K562 (cell line): ENCODE results near the gene RPEL1. TPM values are rescaled to one million over a fixed set of nuclear protein-coding genes. Genes with fewer than 3 reads are reported as not detected.

ENCODE experiments used
- AFF4 ChIP-seq: sonication (generic); formaldehyde crosslinking; IDR thresholded peaks from 2 replicates; pipeline ENCODE4 v1.8.0; 2023; ENCODE audit warnings: mild to moderate bottlenecking, missing genetic modification reagents
- C11orf30 ChIP-seq: fragments of 450-650 bp; IDR thresholded peaks from 2 replicates; pipeline ENCODE4 v1.6.1; 2016; ENCODE audit warnings: low read depth, mild to moderate bottlenecking
- CBX8 ChIP-seq: fragments of 200-600 bp; sonication (generic); IDR thresholded peaks from 2 replicates; pipeline ENCODE4 v1.6.1; 2012; ENCODE audit warnings: borderline replicate concordance, mixed run types, low read depth, mild to moderate bottlenecking, moderate library complexity, mixed read lengths, low read length, control low read depth, inconsistent platforms; ENCODE audit not compliant: poor library complexity, severe bottlenecking; ENCODE audit errors: extremely low read depth
- FOXP1 ChIP-seq: sonication (generic); formaldehyde crosslinking; IDR thresholded peaks from 2 replicates; pipeline ENCODE4 v1.8.0; 2022; ENCODE audit warnings: mild to moderate bottlenecking, missing genetic modification reagents
- HNRNPL ChIP-seq: fragments of 200-400 bp; formaldehyde crosslinking; IDR thresholded peaks from 2 replicates; pipeline ENCODE4 v1.6.1; 2017; ENCODE audit warnings: low read depth, mild to moderate bottlenecking, low read length
- MEF2D ChIP-seq: conservative IDR thresholded peaks from 2 replicates; pipeline ENCODE4 v1.6.1; 2016; ENCODE audit warnings: low read depth, missing genetic modification characterization, missing compliant biosample characterization
- NCOR1 ChIP-seq: fragments of 450-650 bp; IDR thresholded peaks from 2 replicates; pipeline ENCODE4 v1.6.1; 2016; ENCODE audit warnings: mild to moderate bottlenecking, moderate library complexity
- NFE2 ChIP-seq: IDR thresholded peaks from 2 replicates; pipeline ENCODE4 v1.6.1; 2014; ENCODE audit warnings: antibody characterized with exemption, low read depth
- PHB2 ChIP-seq: fragments of 450-650 bp; IDR thresholded peaks from 2 replicates; pipeline ENCODE4 v1.6.1; 2017; ENCODE audit warnings: low read depth
- POLR2G ChIP-seq: fragments of 200-400 bp; formaldehyde crosslinking; IDR thresholded peaks from 2 replicates; pipeline ENCODE4 v1.6.1; 2017; ENCODE audit warnings: low read depth, mild to moderate bottlenecking, antibody characterized with exemption, low read length, moderate library complexity
- POLR2H ChIP-seq: IDR thresholded peaks from 2 replicates; pipeline ENCODE4 v1.6.1; 2016; ENCODE audit warnings: missing genetic modification characterization, low read depth, mild to moderate bottlenecking, control low read depth, missing compliant biosample characterization, moderate library complexity
- SMAD4 ChIP-seq: fragments of 250-450 bp; sonication (Bioruptor Pico); conservative IDR thresholded peaks from 2 replicates; pipeline ENCODE4 v1.8.0; 2021; ENCODE audit warnings: inconsistent platforms, mild to moderate bottlenecking, moderate library complexity
- STAT5A ChIP-seq: IDR thresholded peaks from 2 replicates; pipeline ENCODE4 v1.6.1; 2012; ENCODE audit warnings: low read length, inconsistent platforms, borderline replicate concordance
- WHSC1 ChIP-seq: IDR thresholded peaks from one replicate; pipeline ENCODE4 v1.6.1; 2012; ENCODE audit warnings: low read length, control low read depth, inconsistent platforms
- ZFPM2 ChIP-seq: fragments of 250-450 bp; sonication (Bioruptor Pico); IDR thresholded peaks from 2 replicates; pipeline ENCODE4 v1.5.1; 2022; ENCODE audit warnings: mild to moderate bottlenecking
- ZNF655 ChIP-seq: fragments of 250-450 bp; sonication (Bioruptor Pico); IDR thresholded peaks from 2 replicates; pipeline ENCODE4 v1.5.0; 2021
- ZNF780A ChIP-seq: fragments of 250-450 bp; sonication (Bioruptor Pico); IDR thresholded peaks from 2 replicates; pipeline ENCODE4 v1.5.0; 2021; ENCODE audit warnings: mild to moderate bottlenecking
- polyA plus RNA-seq, 8 experiments: library from polyadenylated mRNA; depleted of rRNA in 4 of 8; stranded (reverse) in 5 of 8; unstranded in 3 of 8; fragments of >200 nt; fragmentation: Nextera tagmentation in 2 of 8; fragmentation: Illumina TruSeq in 1 of 8; extraction: Ambion mirVana in 2 of 8; extraction: Trizol in 1 of 8; gene quantifications; 2 replicates each; pipeline versions ENCODE4 v1.2.1 to v1.2.3, GENCODE V29; 2011 to 2014; ENCODE audit warnings: inconsistent platforms in 1 of 8, missing spikeins in 1 of 8
- total RNA-seq, 7 experiments: library from RNA; depleted of rRNA in 6 of 7; stranded (reverse); fragments of >200 nt in 6 of 7; fragmentation: Illumina TruSeq in 2 of 7; extraction: Trizol in 2 of 7; gene quantifications; 2 replicates each; pipeline versions ENCODE4 v1.2.1 to v1.2.3, GENCODE V29; 2011 to 2021; ENCODE audit warnings: low replicate concordance in 1 of 7
- TF ChIP-seq, protein P1 (sequence below): fragments of 200-800 bp; sonication (Bioruptor generic); IDR thresholded peaks from 2 replicates; pipeline ENCODE4 v1.6.1; 2017; ENCODE audit warnings: missing genetic modification characterization, missing compliant biosample characterization
- TF ChIP-seq, protein P2 (sequence below): fragments of 450-650 bp; IDR thresholded peaks from 2 replicates; pipeline ENCODE4 v1.6.1; 2014; ENCODE audit warnings: low read depth, mild to moderate bottlenecking, moderate library complexity, borderline replicate concordance

Gene RPEL1
- total and polyA plus RNA-seq, 9 of the 15 experiments (the other 6 are each of a cell fraction or from before 2014, with no cell fraction given), result 0.04 to 0.15 (median 0.07) TPM; not detected in 4

DNA sequence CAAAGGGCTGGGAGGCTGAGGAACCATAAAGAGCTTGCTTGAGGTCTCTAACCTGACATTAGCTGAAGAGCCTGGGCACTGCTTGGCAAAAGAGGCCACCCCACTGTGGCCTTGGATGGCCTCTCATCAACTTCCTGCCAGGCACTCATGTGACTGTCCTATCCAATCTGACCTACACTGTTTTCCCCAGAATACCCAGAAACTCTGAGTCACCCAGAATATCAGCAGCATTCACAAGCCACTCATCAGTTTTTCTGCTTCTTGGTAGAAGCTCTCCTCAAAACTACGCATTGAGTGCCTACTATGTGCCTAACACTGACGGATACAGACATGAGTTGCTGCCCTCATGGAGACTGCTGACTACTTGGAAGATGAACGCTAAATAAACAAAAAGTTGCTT is 48.5 kb upstream of the RPEL1 start (continued):
- TF ChIP-seq ZFPM2, result no peak
- TF ChIP-seq HNRNPL, result 0 out of 2 replicates have a peak, but pooled peaks have one; percentile 29
- TF ChIP-seq, protein P1, sequence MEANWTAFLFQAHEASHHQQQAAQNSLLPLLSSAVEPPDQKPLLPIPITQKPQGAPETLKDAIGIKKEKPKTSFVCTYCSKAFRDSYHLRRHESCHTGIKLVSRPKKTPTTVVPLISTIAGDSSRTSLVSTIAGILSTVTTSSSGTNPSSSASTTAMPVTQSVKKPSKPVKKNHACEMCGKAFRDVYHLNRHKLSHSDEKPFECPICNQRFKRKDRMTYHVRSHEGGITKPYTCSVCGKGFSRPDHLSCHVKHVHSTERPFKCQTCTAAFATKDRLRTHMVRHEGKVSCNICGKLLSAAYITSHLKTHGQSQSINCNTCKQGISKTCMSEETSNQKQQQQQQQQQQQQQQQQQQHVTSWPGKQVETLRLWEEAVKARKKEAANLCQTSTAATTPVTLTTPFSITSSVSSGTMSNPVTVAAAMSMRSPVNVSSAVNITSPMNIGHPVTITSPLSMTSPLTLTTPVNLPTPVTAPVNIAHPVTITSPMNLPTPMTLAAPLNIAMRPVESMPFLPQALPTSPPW, result peak; percentile 31; the same call in 1 of the 2 replicates
- peak; percentile 78 for TF ChIP-seq SMAD4 (CRISPR knock-in tag)
- TF ChIP-seq STAT5A, result peak; percentile 81
- peak; percentile 70; the same call in 1 of the 2 replicates for TF ChIP-seq POLR2H (tag)
- no peak for TF ChIP-seq ZNF780A (CRISPR knock-in tag)
- TF ChIP-seq, protein P2, sequence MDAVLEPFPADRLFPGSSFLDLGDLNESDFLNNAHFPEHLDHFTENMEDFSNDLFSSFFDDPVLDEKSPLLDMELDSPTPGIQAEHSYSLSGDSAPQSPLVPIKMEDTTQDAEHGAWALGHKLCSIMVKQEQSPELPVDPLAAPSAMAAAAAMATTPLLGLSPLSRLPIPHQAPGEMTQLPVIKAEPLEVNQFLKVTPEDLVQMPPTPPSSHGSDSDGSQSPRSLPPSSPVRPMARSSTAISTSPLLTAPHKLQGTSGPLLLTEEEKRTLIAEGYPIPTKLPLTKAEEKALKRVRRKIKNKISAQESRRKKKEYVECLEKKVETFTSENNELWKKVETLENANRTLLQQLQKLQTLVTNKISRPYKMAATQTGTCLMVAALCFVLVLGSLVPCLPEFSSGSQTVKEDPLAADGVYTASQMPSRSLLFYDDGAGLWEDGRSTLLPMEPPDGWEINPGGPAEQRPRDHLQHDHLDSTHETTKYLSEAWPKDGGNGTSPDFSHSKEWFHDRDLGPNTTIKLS, result no peak
- TF ChIP-seq AFF4, result no peak
- no peak for TF ChIP-seq PHB2
- TF ChIP-seq ZNF655 (CRISPR knock-in tag), result no peak
- TF ChIP-seq NFE2, result peak; percentile 71
- no peak for TF ChIP-seq FOXP1 (CRISPR knock-in tag)
- peak; percentile 74 for TF ChIP-seq C11orf30
- TF ChIP-seq WHSC1, result no peak
- no peak for TF ChIP-seq CBX8
- 0 out of 2 replicates have a peak, but pooled peaks have one; percentile 59 for TF ChIP-seq MEF2D
- peak; percentile 74 for TF ChIP-seq NCOR1
- no peak for TF ChIP-seq POLR2G
